ENCODE measurements around the gene PRDM10. TPM values are rescaled to one million over a fixed set of nuclear protein-coding genes. Genes with fewer than 3 reads are reported as not detected.

PRDM10 gene
- total RNA-seq, 1 experiment from 2014 or later: 9.2 TPM

GRCh38 chr11:129928923-129929692 is 73.5 kb downstream of the PRDM10 start:
- DNase-seq (ENCODE audit: low read depth, low spot score): no peak
- no peaks in the 10 kb centered on the region for H4K20me1 ChIP-seq (ENCODE audit: insufficient read depth)
- no peak overlapping the region for H3K27ac ChIP-seq (ENCODE audit: low read depth, low read length)
- BruUV-seq (replicated peaks): no TSS peak
- no peak overlapping the region for H2AFZ ChIP-seq (ENCODE audit: low read depth, low read length, poor library complexity, severe bottlenecking)
- no peaks in the 10 kb centered on the region for H3K9me3 ChIP-seq (ENCODE audit: control insufficient read depth in 1 of 2, insufficient read depth in 1 of 2, low read depth in 1 of 2, low read length in 2 of 2)
- H3K4me3 ChIP-seq (replicated peaks in 1 of 2; ENCODE audit: low read depth in 1 of 2, low read length in 2 of 2): no peak overlapping the region
- H3K79me2 ChIP-seq (ENCODE audit: insufficient read depth, low read length): no peaks in the 10 kb centered on the region
- ChIA-PET RAD21 (ENCODE audit: low non-redundant PET in 1 of 2, low total read pairs in 2 of 2, uncharacterized antibody in 2 of 2, unreplicated experiment in 2 of 2) (no interaction called here), CTCF (interaction anchor here (1.4 kb wide), 1 partner anchor 203 kb away, joined by 4 read pairs; no protein-coding TSS in a partner anchor), POLR2A (no interaction called here)
- no peak overlapping the region for H3K4me2 ChIP-seq (ENCODE audit: low read length)
- no peaks in the 10 kb centered on the region for H3K36me3 ChIP-seq (ENCODE audit: control insufficient read depth in 1 of 2, insufficient read depth in 2 of 2, low read length in 2 of 2)
- no peak for TF ChIP-seq RAD21 (IDR thresholded peaks at IDR 0.05; ENCODE audit: low read depth)
- no peak for TF ChIP-seq SRF (IDR thresholded peaks at IDR 0.05; ENCODE audit: low read depth)
- no peak for TF ChIP-seq SP1 (IDR thresholded peaks at IDR 0.05; ENCODE audit: low read depth)
- TF ChIP-seq TCF7L2 (IDR thresholded peaks at IDR 0.05; ENCODE audit: borderline replicate concordance, extremely low read depth, insufficient read depth, insufficient read length): no peak
- no peak for TF ChIP-seq POLR2A (IDR thresholded peaks at IDR 0.05; ENCODE audit: borderline replicate concordance, extremely low read depth, insufficient read depth, insufficient read length)
- no peak for TF ChIP-seq CEBPB (IDR thresholded peaks at IDR 0.05; ENCODE audit: low read depth)
- no peak for TF ChIP-seq CBX3 (IDR thresholded peaks at IDR 0.05; ENCODE audit: low read depth)
- TF ChIP-seq JUND (IDR thresholded peaks at IDR 0.05): no peak
- TF ChIP-seq YY1 (IDR thresholded peaks at IDR 0.05; ENCODE audit: extremely low read depth, insufficient replicate concordance, low read depth, low read length): no peak
- TF ChIP-seq REST (IDR thresholded peaks at IDR 0.05; ENCODE audit: low read depth): no peak
- TF ChIP-seq EGR1 (IDR thresholded peaks at IDR 0.05; ENCODE audit: low read depth): no peak
- TF ChIP-seq, protein P1, sequence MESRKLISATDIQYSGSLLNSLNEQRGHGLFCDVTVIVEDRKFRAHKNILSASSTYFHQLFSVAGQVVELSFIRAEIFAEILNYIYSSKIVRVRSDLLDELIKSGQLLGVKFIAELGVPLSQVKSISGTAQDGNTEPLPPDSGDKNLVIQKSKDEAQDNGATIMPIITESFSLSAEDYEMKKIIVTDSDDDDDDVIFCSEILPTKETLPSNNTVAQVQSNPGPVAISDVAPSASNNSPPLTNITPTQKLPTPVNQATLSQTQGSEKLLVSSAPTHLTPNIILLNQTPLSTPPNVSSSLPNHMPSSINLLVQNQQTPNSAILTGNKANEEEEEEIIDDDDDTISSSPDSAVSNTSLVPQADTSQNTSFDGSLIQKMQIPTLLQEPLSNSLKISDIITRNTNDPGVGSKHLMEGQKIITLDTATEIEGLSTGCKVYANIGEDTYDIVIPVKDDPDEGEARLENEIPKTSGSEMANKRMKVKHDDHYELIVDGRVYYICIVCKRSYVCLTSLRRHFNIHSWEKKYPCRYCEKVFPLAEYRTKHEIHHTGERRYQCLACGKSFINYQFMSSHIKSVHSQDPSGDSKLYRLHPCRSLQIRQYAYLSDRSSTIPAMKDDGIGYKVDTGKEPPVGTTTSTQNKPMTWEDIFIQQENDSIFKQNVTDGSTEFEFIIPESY (IDR thresholded peaks at IDR 0.05; ENCODE audit: extremely low read depth, insufficient replicate concordance, low read length): no peak
- H3K4me1 ChIP-seq (ENCODE audit: control insufficient read depth in 1 of 2, insufficient read depth in 2 of 2, low read length in 2 of 2): peaks cover 0 to 10% of the 10 kb centered on the region in 2 experiments; a peak in 1 of 4 replicates
- intact Hi-C loops (cut with micrococcal nuclease): no loop called here
- no peak overlapping the region for H3K9ac ChIP-seq (ENCODE audit: low read length)
- no peaks in the 10 kb centered on the region for H3K9me2 ChIP-seq (ENCODE audit: insufficient read depth)
- ATAC-seq: no peak
- no peaks in the 10 kb centered on the region for H3K27me3 ChIP-seq (ENCODE audit: insufficient read depth, low read length)
